ENCODE results near the gene SOCS2. TPM values are rescaled to one million over a fixed set of nuclear protein-coding genes. Genes with fewer than 3 reads are reported as not detected.

Gene SOCS2
- total RNA-seq, 1 donor from 2014 or later = 20.0 TPM

GRCh38 chr12:93595351-93595750 is 22.9 kb downstream of the SOCS2 start:
- no peak for ATAC-seq
- no peak for DNase-seq
- Histone ChIP-seq H3K36me3 (no peaks in the 10 kb centered on the region), H3K27ac (peak overlapping the region; percentile 78), H3K27me3 (ENCODE audit: low read depth) (no peaks in the 10 kb centered on the region), H3K4me1 (peaks cover 28% of the 10 kb centered on the region), H3K4me3 (peak overlapping the region; percentile 27), H3K9me3 (no peaks in the 10 kb centered on the region)
- intact Hi-C loops (cut with DNase I) = no loop called here
- TF ChIP-seq CTCF (IDR thresholded peaks at IDR 0.05) = no peak

- no peak for ATAC-seq
- no peak for TF ChIP-seq CTCF (IDR thresholded peaks at IDR 0.05)
- Histone ChIP-seq H3K4me1 (peaks cover 17% of the 10 kb centered on the region), H3K27ac (no peak overlapping the region), H3K27me3 (ENCODE audit: low read depth) (no peaks in the 10 kb centered on the region), H3K4me3 (no peak overlapping the region), H3K36me3 (no peaks in the 10 kb centered on the region), H3K9me3 (no peaks in the 10 kb centered on the region)
- no peak for DNase-seq
- intact Hi-C loops (cut with DNase I) = no loop called here
These were observed 25.1 kb downstream of the SOCS2 start for GRCh38 chr12:93597608-93598007.

- intact Hi-C loops (cut with DNase I) = no loop called here
- Histone ChIP-seq H3K4me3 (no peak overlapping the region), H3K4me1 (peaks cover 25% of the 10 kb centered on the region), H3K27me3 (ENCODE audit: low read depth) (no peaks in the 10 kb centered on the region), H3K9me3 (no peaks in the 10 kb centered on the region), H3K27ac (no peak overlapping the region), H3K36me3 (no peaks in the 10 kb centered on the region)
- no peak for TF ChIP-seq CTCF (IDR thresholded peaks at IDR 0.05)
- no peak for ATAC-seq
- DNase-seq = no peak
These were observed 26.7 kb downstream of the SOCS2 start for GRCh38 chr12:93599192-93599591.

- Histone ChIP-seq H3K9me3 (no peaks in the 10 kb centered on the region), H3K27ac (no peak overlapping the region), H3K27me3 (ENCODE audit: low read depth) (no peaks in the 10 kb centered on the region), H3K4me3 (no peak overlapping the region), H3K4me1 (peaks cover 25% of the 10 kb centered on the region), H3K36me3 (no peaks in the 10 kb centered on the region)
- ATAC-seq = no peak
- no peak for TF ChIP-seq CTCF (IDR thresholded peaks at IDR 0.05)
- intact Hi-C loops (cut with DNase I) = no loop called here
- no peak for DNase-seq
These were observed 29.1 kb downstream of the SOCS2 start for GRCh38 chr12:93601591-93601990.

GRCh38 chr12:93602897-93603668 is 30.6 kb downstream of the SOCS2 start:
- Histone ChIP-seq H3K9me3 (no peaks in the 10 kb centered on the region), H3K27ac (peak overlapping the region; percentile 13), H3K27me3 (ENCODE audit: low read depth) (no peaks in the 10 kb centered on the region), H3K4me1 (peaks cover 20% of the 10 kb centered on the region), H3K4me3 (no peak overlapping the region), H3K36me3 (no peaks in the 10 kb centered on the region)
- intact Hi-C loops (cut with DNase I) = no loop called here
- DNase-seq (no peak), ATAC-seq (no peak)
- no peak for TF ChIP-seq CTCF (IDR thresholded peaks at IDR 0.05)

Data from lower lobe of right lung (tissue), 2 donors.